ENCODE data around the gene CALM1.

- TF ChIP-seq CTCF (IDR thresholded peaks at IDR 0.05; ENCODE audit: low read depth, low read length, missing input control) (no peak), ZBTB33 (IDR thresholded peaks at IDR 0.05) (no peak), RXRA (IDR thresholded peaks at IDR 0.05) (no peak), JUND (IDR thresholded peaks at IDR 0.05) (no peak), SP1 (IDR thresholded peaks at IDR 0.05) (no peak), TAF1 (conservative IDR thresholded peaks at IDR 0.05) (no peak), RAD21 (IDR thresholded peaks at IDR 0.05) (no peak), GABPA (IDR thresholded peaks at IDR 0.05 in 1 of 2, conservative IDR thresholded peaks at IDR 0.05 in 1 of 2) (no peak), NR2F2 (IDR thresholded peaks at IDR 0.05) (no peak), REST (IDR thresholded peaks at IDR 0.05) (no peak)
These were observed 42.0 kb downstream of the CALM1 start for GRCh38 chr14:90438841-90439240.
